Stomach (tissue), 9 donors: ENCODE results near the gene ZNF329. TPM values are rescaled to one million over a fixed set of nuclear protein-coding genes. Genes with fewer than 3 reads are reported as not detected.
A peak's percentile ranks its signal among the peaks of the same experiment; 100 is the strongest.

Experiments used
- DNase-seq, 2 donors: peaks; one replicate each; pipeline versions ENCODE4 v3.0.0 to v3.0.0-alpha.2; 2013 to 2019
- H3K27ac ChIP-seq, 5 donors: fragments of 200-600 bp in 4 of 5; sonication (generic) in 4 of 5; one replicate each; pipeline ENCODE4 v1.5.1; 2013 to 2019; ENCODE audit warnings: mild to moderate bottlenecking in 1 of 5, moderate library complexity in 1 of 5
- H3K27me3 ChIP-seq, 3 donors: fragments of 200-600 bp; sonication (generic); one replicate each; pipeline ENCODE4 v1.5.1; 2017 to 2019; ENCODE audit warnings: mixed run types in 1 of 3
- H3K36me3 ChIP-seq, 4 donors: fragments of 200-600 bp; sonication (generic); 1 replicate in 3 of 4; 2 replicates in 1 of 4; pipeline ENCODE4 v1.5.1; 2016 to 2019
- H3K4me1 ChIP-seq, 4 donors: fragments of 200-600 bp; sonication (generic); one replicate each; pipeline ENCODE4 v1.5.1; 2016 to 2019
- H3K4me3 ChIP-seq, 4 donors: fragments of 200-600 bp; sonication (generic) in 3 of 4; one replicate each; pipeline ENCODE4 v1.5.1; 2016 to 2019; ENCODE audit warnings: mild to moderate bottlenecking in 1 of 4
- H3K9me3 ChIP-seq, 4 donors: fragments of 200-600 bp; sonication (generic); one replicate each; pipeline ENCODE4 v1.5.1; 2016 to 2019
- CTCF ChIP-seq, 7 experiments: fragments of 450-650 bp in 4 of 7; fragments of 200-600 bp in 3 of 7; sonication (generic) in 3 of 7; IDR thresholded peaks; one replicate each; pipeline ENCODE4 v1.5.1; 2016 to 2019; ENCODE audit warnings: antibody characterized with exemption in 7 of 7, control low read depth in 2 of 7, mild to moderate bottlenecking in 1 of 7
- EP300 ChIP-seq: sonication (generic); formaldehyde crosslinking; IDR thresholded peaks from one replicate; pipeline ENCODE4 v1.6.1; 2017; ENCODE audit warnings: antibody characterized with exemption
- POLR2A ChIP-seq, 4 donors: fragments of 450-650 bp; IDR thresholded peaks; one replicate each; pipeline ENCODE4 v1.6.1; 2016; ENCODE audit warnings: antibody characterized with exemption in 4 of 4, control low read depth in 2 of 4, mild to moderate bottlenecking in 1 of 4, moderate library complexity in 1 of 4
- POLR2AphosphoS5 ChIP-seq, 3 donors: sonication (generic); formaldehyde crosslinking; IDR thresholded peaks; one replicate each; pipeline ENCODE4 v1.6.1; 2016; ENCODE audit warnings: antibody characterized with exemption in 3 of 3
- WGBS, 5 donors: extraction: QIAGEN DNeasy Blood & Tissue Kit in 3 of 5; methylation state at CpG; one replicate each; pipeline versions ENCODE4 v1.1.5 to v1.1.7; 2013 to 2018; 5-methylcytosine and 5-hydroxymethylcytosine counted together
- intact Hi-C: fragments of 100-400 bp; cut with DNase I; formaldehyde crosslinking; loops from one replicate; pipeline ENCODE4 v1.15.1; 2023; ENCODE audit warnings: low total_unique reads
- polyA plus RNA-seq, 3 donors: library from polyadenylated mRNA; stranded (reverse); fragments of 200-250 nt; gene quantifications; one replicate each; pipeline ENCODE4 v1.2.3, GENCODE V29; 2013
- total RNA-seq, 5 donors: library from RNA; depleted of rRNA; stranded (reverse); fragments of >200 nt; gene quantifications; one replicate each; pipeline versions ENCODE4 v1.1.0 to v1.2.3, GENCODE V29; 2014 to 2016
- donor health status: healthy with polysubstance abuse.
- donor health status: Bipolar disorder and iron deficiency.
- donor health status: healthy.

ZNF329 gene
- total and polyA plus RNA-seq, 8 donors, result 0.58 to 18.2 (median 4.2) TPM

DNA sequence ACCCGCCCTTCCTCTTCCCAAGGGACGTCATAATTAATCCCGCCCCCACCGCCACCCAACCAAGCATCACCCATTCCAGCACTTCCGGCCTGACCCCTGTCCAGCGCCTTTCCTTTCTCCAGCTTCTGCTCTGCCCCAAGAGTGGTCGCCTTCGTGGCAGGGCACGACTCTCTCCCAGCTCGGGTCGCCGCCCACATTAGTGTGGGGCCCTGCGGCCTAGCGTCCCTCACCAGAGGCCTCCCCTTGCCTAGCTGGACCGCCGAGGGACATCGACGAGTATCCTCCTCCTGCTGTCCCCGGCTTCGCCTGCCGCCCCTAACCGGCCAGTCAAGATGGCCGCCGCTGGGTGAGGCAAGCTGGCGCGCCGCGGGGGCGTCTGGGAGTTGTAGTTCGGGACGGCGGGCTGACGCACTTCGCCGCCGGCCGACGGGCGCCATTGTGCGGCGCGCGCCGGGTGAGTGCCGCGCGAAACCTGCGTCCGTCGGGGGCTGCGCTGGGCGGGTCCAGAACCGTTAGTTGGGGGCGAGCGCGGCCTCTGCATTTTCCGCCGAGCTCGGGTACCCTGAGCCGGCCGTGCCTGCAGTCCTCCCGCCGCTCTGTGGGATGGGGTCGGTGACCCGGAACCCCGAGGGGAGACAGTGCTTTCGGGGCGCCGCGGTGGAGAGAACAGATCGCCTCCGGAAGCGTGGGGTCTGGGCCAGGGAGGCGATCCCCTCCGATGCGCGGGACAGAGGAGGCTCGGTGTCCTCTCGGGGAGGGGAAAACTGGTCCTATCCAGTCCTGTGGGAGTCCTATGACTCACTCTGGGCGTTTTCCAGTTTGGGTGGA is 32.6 kb upstream of the ZNF329 start, which contains the start of gene ZNF274:
ZNF274 (plus strand) TSS at position 73 of the 828 bp plus-strand sequence. CDS start 905 bp downstream, outside the sequence.
- TF ChIP-seq POLR2A (IDR thresholded peaks at IDR 0.05), result no peak
- peak; percentile 77 to 94 (median 80) for TF ChIP-seq POLR2AphosphoS5 (IDR thresholded peaks at IDR 0.05)
- no peak for TF ChIP-seq EP300
- TF ChIP-seq CTCF (IDR thresholded peaks at IDR 0.05), result no peak
- peaks cover 66 to 100% (median 96%) of the 10 kb centered on the region in 4 donors for H3K9me3 ChIP-seq
- intact Hi-C loops, result loop anchor here (10.0 kb wide), 1 partner anchor 82 kb away; no protein-coding TSS in a partner anchor
- H3K27ac ChIP-seq, result peak within 1 kb of the TSS; percentile 97 to 99 (median 98)
- peaks cover 34 to 73% (median 54%) of the 10 kb centered on the region in 4 donors for H3K36me3 ChIP-seq
- H3K4me1 ChIP-seq, result peaks cover 0 to 21% (median 8%) of the 10 kb centered on the region in 4 donors
- H3K4me3 ChIP-seq, result peak within 1 kb of the TSS; percentile 79 to 89 (median 86)
- H3K27me3 ChIP-seq, result no peaks in the 10 kb centered on the region
- WGBS, 5 donors, result 0 to 3% (median 1%) methylated on average over 29 to 80 of the region's 80 CpGs
- DNase-seq, result peak; percentile 93 to 98

- Histone ChIP-seq H3K4me3 (peak overlapping the region; percentile 79 to 89 (median 86)), H3K9me3 (peaks cover 59 to 100% (median 96%) of the 10 kb centered on the region in 4 donors), H3K27me3 (no peaks in the 10 kb centered on the region), H3K36me3 (peaks cover 28 to 73% (median 54%) of the 10 kb centered on the region in 4 donors), H3K4me1 (peaks cover 0 to 21% (median 8%) of the 10 kb centered on the region in 4 donors), H3K27ac (peak overlapping the region; percentile 97 to 99 (median 98))
- no peak for DNase-seq
- 3 to 6% (median 4%) methylated on average over 17 of the region's 17 CpGs for WGBS, 5 donors
- intact Hi-C loops, result loop anchor here (10.0 kb wide), 1 partner anchor 82 kb away; no protein-coding TSS in a partner anchor
- TF ChIP-seq CTCF (IDR thresholded peaks at IDR 0.05), result no peak
- no peak for TF ChIP-seq POLR2A (IDR thresholded peaks at IDR 0.05)
- no peak for TF ChIP-seq POLR2AphosphoS5 (IDR thresholded peaks at IDR 0.05)
- no peak for TF ChIP-seq EP300
These were observed 32.0 kb upstream of the ZNF329 start for GRCh38 chr19:58182577-58182988.

DNA sequence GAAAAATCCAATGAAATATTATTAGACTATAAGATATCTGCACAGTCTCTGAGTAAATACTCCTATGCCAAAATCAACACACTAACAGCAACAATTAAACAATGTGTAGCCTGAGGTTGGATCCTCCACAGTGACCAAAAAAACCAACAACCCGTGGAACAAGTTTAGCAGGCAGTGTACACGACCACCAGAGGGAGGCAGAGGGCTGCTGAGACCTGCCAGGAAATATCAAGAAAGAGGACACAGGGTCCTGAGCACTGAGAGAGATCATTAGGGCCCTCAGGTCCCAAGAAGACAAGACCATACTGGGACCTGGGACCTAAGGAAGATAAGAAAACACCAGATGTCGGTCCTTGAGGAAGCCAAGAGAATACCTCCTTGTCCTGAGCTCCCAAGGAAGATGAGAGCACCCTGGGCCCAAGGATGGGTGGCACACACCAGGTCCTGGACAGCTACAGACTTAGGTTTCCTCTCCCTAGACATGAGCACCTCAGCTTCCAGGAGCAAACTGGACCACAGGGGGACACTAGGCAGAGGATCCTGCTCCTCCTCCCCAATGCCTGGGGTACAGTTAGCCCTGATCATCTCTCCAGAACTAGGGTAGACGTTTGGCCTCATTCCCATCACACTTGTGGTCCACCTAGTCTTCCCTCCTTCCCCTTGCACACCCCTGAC is 31.4 kb upstream of the ZNF329 start:
- intact Hi-C loops, result loop anchor here (10.0 kb wide), 1 partner anchor 83 kb away; no protein-coding TSS in a partner anchor
- no peak for TF ChIP-seq POLR2AphosphoS5 (IDR thresholded peaks at IDR 0.05)
- peak in 1 of 7 experiments; percentile 18 for TF ChIP-seq CTCF (IDR thresholded peaks at IDR 0.05)
- peak overlapping the region; percentile 79 to 89 (median 86) for H3K4me3 ChIP-seq
- peaks cover 0 to 21% (median 8%) of the 10 kb centered on the region in 4 donors for H3K4me1 ChIP-seq
- peak; percentile 27 to 71 for DNase-seq
- peaks cover 54 to 100% (median 95%) of the 10 kb centered on the region in 4 donors for H3K9me3 ChIP-seq
- H3K27me3 ChIP-seq, result no peaks in the 10 kb centered on the region
- peaks cover 22 to 71% (median 50%) of the 10 kb centered on the region in 4 donors for H3K36me3 ChIP-seq
- WGBS, 5 donors, result 37 to 48% (median 46%) methylated on average over 4 of the region's 4 CpGs
- peak overlapping the region; percentile 70 to 99 (median 98) for H3K27ac ChIP-seq

DNA sequence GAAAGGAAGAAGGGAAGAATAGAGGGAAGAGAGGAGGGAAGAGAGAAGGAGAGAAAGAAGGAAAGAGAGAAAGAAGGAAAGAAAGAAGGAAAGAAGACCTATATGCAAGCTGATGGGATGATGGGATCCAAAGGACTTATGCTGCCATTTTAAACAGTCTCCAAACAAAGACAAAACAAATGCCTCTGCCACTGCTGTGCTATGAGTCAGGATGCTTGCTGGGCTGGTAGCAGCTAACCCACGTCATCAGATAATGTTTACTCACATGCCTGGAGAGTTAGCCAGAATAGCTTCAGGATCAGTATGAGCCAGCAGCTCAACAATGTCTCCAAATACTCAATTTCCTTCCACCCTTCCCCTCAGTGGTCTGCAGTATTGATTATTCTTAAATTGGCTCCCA is 20.3 kb upstream of the ZNF329 start:
- DNase-seq, result no peak
- no peak overlapping the region for H3K27ac ChIP-seq
- intact Hi-C loops, result no loop called here
- H3K4me1 ChIP-seq, result no peaks in the 10 kb centered on the region
- H3K4me3 ChIP-seq, result no peak overlapping the region
- H3K36me3 ChIP-seq, result no peaks in the 10 kb centered on the region
- 26 to 67% (median 42%) methylated on average over 1 of the region's 1 CpG for WGBS, 5 donors
- no peaks in the 10 kb centered on the region for H3K27me3 ChIP-seq
- no peak for TF ChIP-seq CTCF (IDR thresholded peaks at IDR 0.05)
- TF ChIP-seq POLR2A (IDR thresholded peaks at IDR 0.05), result no peak
- no peak for TF ChIP-seq POLR2AphosphoS5 (IDR thresholded peaks at IDR 0.05)
- TF ChIP-seq EP300, result no peak
- H3K9me3 ChIP-seq, result peaks cover 61 to 100% (median 99%) of the 10 kb centered on the region in 4 donors
